HL-60 (cell line): ENCODE results near the gene EIF4A2.

Experiments used
- DNase-seq, 2 experiments: peaks; one replicate each; pipeline ENCODE4 v3.0.0-alpha.2; 2010 to 2020; ENCODE audit warnings: low read depth in 1 of 2, low spot score in 1 of 2
- H3K27ac ChIP-seq: fragments of 250-450 bp; sonication (Bioruptor Pico); replicated peaks from 2 replicates; pipeline ENCODE4 v1.5.1; 2020; ENCODE audit warnings: mild to moderate bottlenecking, moderate library complexity
- H3K27me3 ChIP-seq: fragments of 250-450 bp; sonication (Bioruptor Pico); 2 replicates; pipeline ENCODE4 v1.5.1; 2021; ENCODE audit warnings: mild to moderate bottlenecking, moderate library complexity; ENCODE audit not compliant: insufficient read depth, poor library complexity, severe bottlenecking
- H3K4me3 ChIP-seq: replicated peaks from 2 replicates; pipeline ENCODE4 v1.5.1; 2011; ENCODE audit warnings: mild to moderate bottlenecking, control low read depth, low read length; ENCODE audit not compliant: insufficient read depth
- GABPA ChIP-seq: IDR thresholded peaks from 2 replicates; pipeline ENCODE4 v1.6.1; 2012; ENCODE audit warnings: low read depth
- POLR2AphosphoS5 ChIP-seq: IDR thresholded peaks from 2 replicates; pipeline ENCODE4 v1.6.1; 2012; ENCODE audit warnings: low read depth
- SPI1 ChIP-seq: IDR thresholded peaks from 2 replicates; pipeline ENCODE4 v1.6.1; 2012; ENCODE audit warnings: low read depth, mild to moderate bottlenecking, borderline replicate concordance
- TF ChIP-seq, protein P1 (sequence below): IDR thresholded peaks from one replicate; pipeline ENCODE4 v1.5.1; 2011; ENCODE audit warnings: low read length, control low read depth, inconsistent platforms; ENCODE audit not compliant: insufficient read depth
- TF ChIP-seq, protein P2 (sequence below): IDR thresholded peaks from 2 replicates; pipeline ENCODE4 v1.6.1; 2012; ENCODE audit warnings: low read depth; ENCODE audit not compliant: insufficient replicate concordance

EIF4A2 gene

GRCh38 chr3:186751480-186751879, 31.9 kb upstream of the EIF4A2 start:
- Histone ChIP-seq H3K27ac (no peak overlapping the region), H3K27me3 (no peaks in the 10 kb centered on the region), H3K4me3 (no peak overlapping the region)
- TF ChIP-seq SPI1 (no peak), POLR2AphosphoS5 (no peak), GABPA (no peak)
- TF ChIP-seq, protein P1, sequence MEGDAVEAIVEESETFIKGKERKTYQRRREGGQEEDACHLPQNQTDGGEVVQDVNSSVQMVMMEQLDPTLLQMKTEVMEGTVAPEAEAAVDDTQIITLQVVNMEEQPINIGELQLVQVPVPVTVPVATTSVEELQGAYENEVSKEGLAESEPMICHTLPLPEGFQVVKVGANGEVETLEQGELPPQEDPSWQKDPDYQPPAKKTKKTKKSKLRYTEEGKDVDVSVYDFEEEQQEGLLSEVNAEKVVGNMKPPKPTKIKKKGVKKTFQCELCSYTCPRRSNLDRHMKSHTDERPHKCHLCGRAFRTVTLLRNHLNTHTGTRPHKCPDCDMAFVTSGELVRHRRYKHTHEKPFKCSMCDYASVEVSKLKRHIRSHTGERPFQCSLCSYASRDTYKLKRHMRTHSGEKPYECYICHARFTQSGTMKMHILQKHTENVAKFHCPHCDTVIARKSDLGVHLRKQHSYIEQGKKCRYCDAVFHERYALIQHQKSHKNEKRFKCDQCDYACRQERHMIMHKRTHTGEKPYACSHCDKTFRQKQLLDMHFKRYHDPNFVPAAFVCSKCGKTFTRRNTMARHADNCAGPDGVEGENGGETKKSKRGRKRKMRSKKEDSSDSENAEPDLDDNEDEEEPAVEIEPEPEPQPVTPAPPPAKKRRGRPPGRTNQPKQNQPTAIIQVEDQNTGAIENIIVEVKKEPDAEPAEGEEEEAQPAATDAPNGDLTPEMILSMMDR: no peak
- TF ChIP-seq, protein P2, sequence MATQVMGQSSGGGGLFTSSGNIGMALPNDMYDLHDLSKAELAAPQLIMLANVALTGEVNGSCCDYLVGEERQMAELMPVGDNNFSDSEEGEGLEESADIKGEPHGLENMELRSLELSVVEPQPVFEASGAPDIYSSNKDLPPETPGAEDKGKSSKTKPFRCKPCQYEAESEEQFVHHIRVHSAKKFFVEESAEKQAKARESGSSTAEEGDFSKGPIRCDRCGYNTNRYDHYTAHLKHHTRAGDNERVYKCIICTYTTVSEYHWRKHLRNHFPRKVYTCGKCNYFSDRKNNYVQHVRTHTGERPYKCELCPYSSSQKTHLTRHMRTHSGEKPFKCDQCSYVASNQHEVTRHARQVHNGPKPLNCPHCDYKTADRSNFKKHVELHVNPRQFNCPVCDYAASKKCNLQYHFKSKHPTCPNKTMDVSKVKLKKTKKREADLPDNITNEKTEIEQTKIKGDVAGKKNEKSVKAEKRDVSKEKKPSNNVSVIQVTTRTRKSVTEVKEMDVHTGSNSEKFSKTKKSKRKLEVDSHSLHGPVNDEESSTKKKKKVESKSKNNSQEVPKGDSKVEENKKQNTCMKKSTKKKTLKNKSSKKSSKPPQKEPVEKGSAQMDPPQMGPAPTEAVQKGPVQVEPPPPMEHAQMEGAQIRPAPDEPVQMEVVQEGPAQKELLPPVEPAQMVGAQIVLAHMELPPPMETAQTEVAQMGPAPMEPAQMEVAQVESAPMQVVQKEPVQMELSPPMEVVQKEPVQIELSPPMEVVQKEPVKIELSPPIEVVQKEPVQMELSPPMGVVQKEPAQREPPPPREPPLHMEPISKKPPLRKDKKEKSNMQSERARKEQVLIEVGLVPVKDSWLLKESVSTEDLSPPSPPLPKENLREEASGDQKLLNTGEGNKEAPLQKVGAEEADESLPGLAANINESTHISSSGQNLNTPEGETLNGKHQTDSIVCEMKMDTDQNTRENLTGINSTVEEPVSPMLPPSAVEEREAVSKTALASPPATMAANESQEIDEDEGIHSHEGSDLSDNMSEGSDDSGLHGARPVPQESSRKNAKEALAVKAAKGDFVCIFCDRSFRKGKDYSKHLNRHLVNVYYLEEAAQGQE: no peak
- DNase-seq: no peak

DNA sequence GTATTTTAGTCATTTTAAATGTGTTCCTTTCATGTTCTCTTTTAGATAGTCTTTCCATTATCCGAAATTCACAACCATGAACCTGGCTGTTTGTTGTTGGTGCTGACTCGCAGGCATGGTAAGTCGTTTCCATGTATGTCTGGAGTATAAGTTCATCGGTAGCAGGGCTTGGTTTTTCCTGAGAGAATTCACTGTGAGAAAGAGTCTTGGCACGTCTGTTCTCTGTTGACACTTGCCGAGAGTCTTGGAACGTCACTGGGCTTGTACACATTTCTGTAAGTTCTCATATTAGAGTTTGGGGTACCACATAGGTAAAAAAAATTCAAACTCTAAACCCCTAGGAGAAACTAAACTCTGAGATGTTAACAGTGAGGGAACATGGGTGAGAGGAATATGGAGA, 29.4 kb upstream of the EIF4A2 start:
- DNase-seq: no peak
- TF ChIP-seq SPI1 (no peak), POLR2AphosphoS5 (no peak), GABPA (no peak)
- TF ChIP-seq, protein P2: no peak
- TF ChIP-seq, protein P1: no peak
- Histone ChIP-seq H3K27ac (no peak overlapping the region), H3K27me3 (no peaks in the 10 kb centered on the region), H3K4me3 (no peak overlapping the region)

GRCh38 chr3:186754871-186755270, 28.5 kb upstream of the EIF4A2 start:
- Histone ChIP-seq H3K4me3 (no peak overlapping the region), H3K27me3 (no peaks in the 10 kb centered on the region), H3K27ac (no peak overlapping the region)
- no peak for DNase-seq
- TF ChIP-seq, protein P1: no peak
- TF ChIP-seq GABPA (no peak), POLR2AphosphoS5 (no peak), SPI1 (no peak)
- TF ChIP-seq, protein P2: no peak
